HFFc6 (cell line): Measurements from ENCODE around the gene GABRG3. TPM values are rescaled to one million over a fixed set of nuclear protein-coding genes. Genes with fewer than 3 reads are reported as not detected.

ENCODE experiments used
- DNase-seq: peaks from one replicate; pipeline ENCODE4 v3.0.0-alpha.2; 2018
- H3K27ac Mint-ChIP-seq: 2 replicates; pipeline ENCODE4 v1.8.0; 2020; ENCODE audit warnings: mild to moderate bottlenecking, mixed read lengths
- H3K27me3 Mint-ChIP-seq: 2 replicates; pipeline ENCODE4 v1.8.0; 2021; ENCODE audit warnings: mild to moderate bottlenecking, moderate library complexity, mixed read lengths; ENCODE audit not compliant: insufficient read depth
- H3K36me3 Mint-ChIP-seq: 2 replicates; pipeline ENCODE4 v1.8.0; 2021; ENCODE audit warnings: low read depth, mixed read lengths
- H3K4me1 Mint-ChIP-seq: 2 replicates; pipeline ENCODE4 v1.8.0; 2020; ENCODE audit warnings: low read depth, mixed read lengths
- H3K4me3 Mint-ChIP-seq: 2 replicates; pipeline ENCODE4 v1.8.0; 2020; ENCODE audit warnings: mild to moderate bottlenecking, moderate library complexity, mixed read lengths
- H3K9me3 Mint-ChIP-seq: 2 replicates; pipeline ENCODE4 v1.8.0; 2020; ENCODE audit warnings: mild to moderate bottlenecking, mixed read lengths
- CTCF ChIP-seq: fragments of 200-600 bp; sonication (generic); IDR thresholded peaks from 2 replicates; pipeline ENCODE4 v1.5.0; 2021; ENCODE audit warnings: antibody characterized with exemption, mild to moderate bottlenecking
- long read RNA-seq: library from polyadenylated mRNA; unstranded; transcript quantifications from one replicate; pipeline ENCODE4 v2.0.0, GENCODE V29; 2019
- total RNA-seq, 6 experiments: library from RNA; stranded (reverse); fragmentation: NEBNext Ultra II Directional; extraction: Animal tissue kit (Norgen Biotek cat#: 25700); gene quantifications; 2 replicates in 1 of 6; 3 replicates in 5 of 6; pipeline ENCODE4 v1.2.3, GENCODE V29; 2021

GABRG3 gene
- not detected for total RNA-seq
- long read RNA-seq, result 0 reads

- H3K36me3 Mint-ChIP-seq, result peaks cover 5% of the 10 kb centered on the region; the same call in 1 of the 2 replicates
- H3K27ac Mint-ChIP-seq, result no peak within 1 kb of the TSS
- no peaks in the 10 kb centered on the region; the same call in 1 of the 2 replicates for H3K27me3 Mint-ChIP-seq
- peaks cover 18% of the 10 kb centered on the region for H3K9me3 Mint-ChIP-seq
- no peak for DNase-seq
- no peak for TF ChIP-seq CTCF
- no peaks in the 10 kb centered on the region for H3K4me1 Mint-ChIP-seq
- H3K4me3 Mint-ChIP-seq, result no peak within 1 kb of the TSS
These were observed at the start of gene GABRG3 for GRCh38 chr15:26970712-26971210. GABRG3 (plus strand) TSS chr15:26971181.

GRCh38 chr15:26921433-26921832 lies 49.5 kb upstream of the GABRG3 start:
- TF ChIP-seq CTCF, result no peak
- H3K9me3 Mint-ChIP-seq, result peaks cover 25% of the 10 kb centered on the region
- H3K4me3 Mint-ChIP-seq, result no peak overlapping the region
- H3K4me1 Mint-ChIP-seq, result no peaks in the 10 kb centered on the region
- H3K27me3 Mint-ChIP-seq, result peaks cover 1% of the 10 kb centered on the region; the same call in 1 of the 2 replicates
- H3K36me3 Mint-ChIP-seq, result peaks cover 12% of the 10 kb centered on the region; the same call in 1 of the 2 replicates
- no peak overlapping the region for H3K27ac Mint-ChIP-seq
- no peak for DNase-seq

- no peaks in the 10 kb centered on the region; the same call in 1 of the 2 replicates for H3K27me3 Mint-ChIP-seq
- DNase-seq, result no peak
- H3K9me3 Mint-ChIP-seq, result peaks cover 17% of the 10 kb centered on the region
- no peaks in the 10 kb centered on the region for H3K4me1 Mint-ChIP-seq
- TF ChIP-seq CTCF, result no peak
- no peak overlapping the region for H3K27ac Mint-ChIP-seq
- no peaks in the 10 kb centered on the region for H3K36me3 Mint-ChIP-seq
- H3K4me3 Mint-ChIP-seq, result no peak overlapping the region
These were observed 44.9 kb upstream of the GABRG3 start for GRCh38 chr15:26926081-26926480.

- Mint-ChIP-seq H3K4me3 (no peak overlapping the region), H3K27ac (no peak overlapping the region), H3K36me3 (no peaks in the 10 kb centered on the region), H3K27me3 (no peaks in the 10 kb centered on the region; the same call in 1 of the 2 replicates), H3K9me3 (peaks cover 29% of the 10 kb centered on the region), H3K4me1 (no peaks in the 10 kb centered on the region)
- DNase-seq, result no peak
- no peak for TF ChIP-seq CTCF
These were observed 42.9 kb upstream of the GABRG3 start for GRCh38 chr15:26928051-26928450.

GRCh38 chr15:26929588-26929987 lies 41.4 kb upstream of the GABRG3 start:
- Mint-ChIP-seq H3K9me3 (peaks cover 21% of the 10 kb centered on the region), H3K36me3 (no peaks in the 10 kb centered on the region), H3K27ac (no peak overlapping the region), H3K4me3 (no peak overlapping the region), H3K27me3 (no peaks in the 10 kb centered on the region), H3K4me1 (no peaks in the 10 kb centered on the region)
- no peak for TF ChIP-seq CTCF
- no peak for DNase-seq
